Subcutaneous abdominal adipose tissue (tissue), 5 donors: ENCODE data around the gene MEGF9.

Source experiments
- H3K27ac ChIP-seq: one replicate; pipeline ENCODE4 v1.7.0; 2013; ENCODE audit warnings: low read depth, mild to moderate bottlenecking, inconsistent platforms, low read length, moderate library complexity
- H3K27me3 ChIP-seq, 5 donors: one replicate each; pipeline ENCODE4 v1.7.0; 2013; ENCODE audit warnings: low read length in 5 of 5, inconsistent platforms in 1 of 5; ENCODE audit not compliant: control insufficient read depth in 5 of 5, insufficient read depth in 4 of 5
- H3K36me3 ChIP-seq, 5 donors: one replicate each; pipeline ENCODE4 v1.7.0; 2013; ENCODE audit warnings: low read length in 5 of 5; ENCODE audit not compliant: control insufficient read depth in 5 of 5, insufficient read depth in 5 of 5
- H3K4me1 ChIP-seq, 5 donors: one replicate each; pipeline ENCODE4 v1.7.0; 2013; ENCODE audit warnings: low read length in 5 of 5, mild to moderate bottlenecking in 3 of 5, moderate library complexity in 1 of 5; ENCODE audit not compliant: control insufficient read depth in 5 of 5, insufficient read depth in 5 of 5
- H3K4me3 ChIP-seq, 5 donors: one replicate each; pipeline ENCODE4 v1.7.0; 2013; ENCODE audit warnings: low read length in 5 of 5, low read depth in 1 of 5
- H3K9ac ChIP-seq, 5 donors: one replicate each; pipeline ENCODE4 v1.7.0; 2013; ENCODE audit warnings: low read length in 5 of 5, mild to moderate bottlenecking in 4 of 5, moderate library complexity in 3 of 5
- H3K9me3 ChIP-seq, 5 donors: one replicate each; pipeline ENCODE4 v1.7.0; 2013; ENCODE audit warnings: low read length in 5 of 5; ENCODE audit not compliant: control insufficient read depth in 5 of 5
- donor health status: healthy.
- donor health status: healthy.
- donor health status: healthy.
- donor health status: healthy.
- donor health status: healthy.

The MEGF9 gene

DNA sequence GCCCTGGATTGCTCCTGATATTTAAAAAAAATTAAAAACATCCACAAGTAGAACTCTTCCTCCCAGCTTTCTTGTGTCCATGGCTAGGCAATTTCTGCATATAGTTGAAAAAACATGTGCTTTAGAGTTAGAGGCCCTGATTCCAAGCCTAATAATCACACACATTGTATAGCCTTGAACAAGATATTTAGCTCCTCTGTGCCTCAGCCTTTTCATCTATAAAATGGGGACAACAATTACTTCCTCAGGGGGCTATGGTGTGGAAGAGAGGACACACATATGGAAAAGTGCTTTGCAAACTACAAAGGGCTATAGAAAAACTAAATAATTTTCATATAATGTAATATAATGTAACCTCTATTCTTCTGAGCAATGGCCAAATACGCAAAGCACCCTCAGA lies 111.3 kb downstream of the MEGF9 start:
- Histone ChIP-seq H3K27ac (no peak overlapping the region), H3K27me3 (no peaks in the 10 kb centered on the region), H3K4me1 (no peaks in the 10 kb centered on the region), H3K36me3 (peaks cover 20 to 33% (median 25%) of the 10 kb centered on the region in 5 donors), H3K9ac (no peak overlapping the region), H3K4me3 (no peak overlapping the region), H3K9me3 (no peaks in the 10 kb centered on the region)

DNA sequence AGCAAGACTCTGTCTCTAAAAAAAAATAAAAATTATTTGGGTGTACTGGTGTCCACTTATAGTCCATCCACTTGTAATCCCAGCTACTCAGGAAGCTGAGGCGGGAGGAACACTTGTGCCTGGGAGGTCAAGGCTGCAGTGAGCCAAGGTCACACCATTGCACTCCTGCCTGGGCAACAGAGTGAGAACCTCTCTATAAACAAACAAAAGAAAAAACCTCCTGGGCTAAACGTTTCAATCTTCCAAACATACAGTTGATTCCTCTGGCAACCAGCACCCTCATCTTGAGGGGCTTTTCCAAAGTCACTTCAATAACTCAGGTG lies 120.4 kb downstream of the MEGF9 start:
- Histone ChIP-seq H3K4me1 (no peaks in the 10 kb centered on the region), H3K9me3 (peaks cover 0 to 6% (median 0%) of the 10 kb centered on the region in 5 donors), H3K4me3 (no peak overlapping the region), H3K27ac (no peak overlapping the region), H3K9ac (no peak overlapping the region), H3K27me3 (no peaks in the 10 kb centered on the region), H3K36me3 (no peaks in the 10 kb centered on the region)

GRCh38 chr9:120593250-120593954 lies 120.9 kb downstream of the MEGF9 start:
- H3K4me1 ChIP-seq: no peaks in the 10 kb centered on the region
- peaks cover 0 to 6% (median 0%) of the 10 kb centered on the region in 5 donors for H3K9me3 ChIP-seq
- no peak overlapping the region for H3K9ac ChIP-seq
- no peak overlapping the region for H3K27ac ChIP-seq
- H3K36me3 ChIP-seq: no peaks in the 10 kb centered on the region
- H3K4me3 ChIP-seq: no peak overlapping the region
- no peaks in the 10 kb centered on the region for H3K27me3 ChIP-seq

- Histone ChIP-seq H3K9me3 (peaks cover 0 to 6% (median 0%) of the 10 kb centered on the region in 5 donors), H3K27me3 (no peaks in the 10 kb centered on the region), H3K4me1 (no peaks in the 10 kb centered on the region), H3K36me3 (no peaks in the 10 kb centered on the region), H3K4me3 (no peak overlapping the region), H3K27ac (no peak overlapping the region), H3K9ac (no peak overlapping the region)
Observed at GRCh38 chr9:120592210-120592609, 122.1 kb downstream of the MEGF9 start.

DNA sequence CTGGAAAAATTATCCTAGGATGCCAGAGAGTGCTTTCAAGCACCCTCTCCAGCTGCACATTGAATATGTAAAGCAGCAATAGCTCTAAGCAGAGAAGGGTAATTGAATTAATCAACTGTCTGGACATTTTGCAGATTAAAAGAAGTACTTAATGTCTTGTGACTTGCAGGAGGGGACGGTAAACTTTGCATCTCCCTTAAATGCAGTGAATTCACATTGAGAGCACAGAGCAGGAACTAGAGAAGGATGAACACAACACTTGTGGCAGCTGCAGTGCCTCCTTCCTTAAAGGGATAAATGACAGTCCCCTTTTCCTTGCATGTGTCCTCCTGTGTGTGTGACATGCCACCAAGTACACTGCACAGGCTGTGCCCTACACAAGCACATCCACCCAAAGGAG lies 126.9 kb downstream of the MEGF9 start:
- peaks cover 0 to 6% (median 0%) of the 10 kb centered on the region in 5 donors for H3K9me3 ChIP-seq
- H3K9ac ChIP-seq: no peak overlapping the region
- H3K4me1 ChIP-seq: peaks cover 0 to 5% (median 0%) of the 10 kb centered on the region in 5 donors
- H3K36me3 ChIP-seq: no peaks in the 10 kb centered on the region
- H3K27ac ChIP-seq: no peak overlapping the region
- no peaks in the 10 kb centered on the region for H3K27me3 ChIP-seq
- H3K4me3 ChIP-seq: no peak overlapping the region

DNA sequence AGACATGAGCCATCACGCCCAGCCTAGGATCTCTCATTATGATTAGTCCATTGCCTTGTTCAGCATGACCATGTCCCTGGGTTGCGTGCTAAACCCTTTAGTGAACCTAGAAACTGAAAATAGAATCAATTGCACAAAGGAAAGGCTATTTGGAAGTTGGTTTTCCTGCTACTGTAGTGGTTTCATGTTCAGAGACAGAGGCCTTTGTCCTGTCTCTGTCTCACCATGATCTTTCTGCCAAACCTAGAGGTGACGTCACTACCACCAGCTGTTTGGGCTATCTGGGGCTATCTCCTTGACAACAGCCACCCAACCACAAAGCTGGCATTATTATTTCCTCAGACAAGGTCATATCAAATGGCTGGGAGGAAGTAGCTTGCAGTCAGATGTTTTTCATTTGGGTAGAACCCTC lies 130.3 kb downstream of the MEGF9 start:
- Histone ChIP-seq H3K4me3 (no peak overlapping the region), H3K4me1 (peaks cover 5 to 17% (median 12%) of the 10 kb centered on the region in 5 donors), H3K27ac (no peak overlapping the region)

DNA sequence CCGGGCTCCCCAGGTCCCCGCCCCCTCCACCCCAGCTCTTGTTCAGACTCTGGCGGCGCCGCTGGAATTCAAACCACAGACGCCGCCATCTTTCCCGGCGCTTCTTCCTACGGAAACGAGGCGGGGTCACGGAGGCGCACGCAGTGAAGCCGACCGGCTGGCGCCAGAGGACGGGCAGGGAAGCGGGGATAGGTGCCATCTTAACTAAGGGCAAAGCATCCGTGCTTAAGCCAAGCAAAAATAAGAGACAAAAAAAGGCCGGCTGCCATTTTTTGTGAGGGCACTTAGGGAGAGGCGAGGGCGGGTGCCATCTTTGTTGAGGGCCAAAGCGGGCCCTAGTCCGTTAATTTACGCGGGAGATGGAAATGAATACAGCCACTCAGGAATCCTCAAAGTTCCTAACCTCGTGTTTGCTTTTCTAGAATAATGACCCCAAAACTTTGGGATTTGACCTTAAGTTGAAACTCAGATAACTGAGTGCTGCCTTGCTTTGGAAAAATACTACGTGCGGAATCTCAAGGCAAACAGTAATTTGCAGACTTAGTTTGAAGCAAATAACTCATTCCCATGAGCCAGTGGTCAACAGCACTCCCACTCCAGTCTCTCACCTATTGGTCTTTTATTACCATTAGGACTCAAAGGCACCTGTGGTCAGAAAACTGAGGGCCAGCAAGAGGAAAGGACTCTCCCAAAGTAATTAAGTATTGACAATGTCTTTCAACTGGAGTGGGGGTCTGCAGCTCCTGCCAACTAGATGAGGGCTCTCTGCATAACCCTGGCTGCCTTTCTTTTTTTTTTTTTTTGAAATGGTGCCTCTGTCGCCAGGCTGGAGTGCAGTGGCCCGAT lies 134.0 kb downstream of the MEGF9 start, which contains the start of gene CDK5RAP2:
CDK5RAP2 (minus strand) TSS at position 117 of the 846 bp plus-strand sequence. CDS start 189 bp downstream, outside the sequence.
- no peaks in the 10 kb centered on the region for H3K27me3 ChIP-seq
- H3K36me3 ChIP-seq: peaks cover 0 to 5% (median 0%) of the 10 kb centered on the region in 5 donors

More for the DNA sequence above, 130.3 kb downstream of the MEGF9 start:
- Histone ChIP-seq H3K27me3 (no peaks in the 10 kb centered on the region), H3K36me3 (no peaks in the 10 kb centered on the region), H3K9me3 (no peaks in the 10 kb centered on the region), H3K9ac (no peak overlapping the region)

GRCh38 chr9:120579139-120580050 lies 134.9 kb downstream of the MEGF9 start:
- peak overlapping the region; percentile 40 for H3K27ac ChIP-seq

More for the DNA sequence above, 134.0 kb downstream of the MEGF9 start, which contains the start of gene CDK5RAP2:
- Histone ChIP-seq H3K4me1 (peaks cover 5 to 23% (median 18%) of the 10 kb centered on the region in 5 donors), H3K4me3 (peak within 1 kb of the TSS; percentile 87 to 94 (median 91)), H3K27ac (peak within 1 kb of the TSS; percentile 40), H3K9me3 (no peaks in the 10 kb centered on the region), H3K9ac (peak within 1 kb of the TSS in 4 of 5 donors; percentile 77 to 95 (median 84))

GRCh38 chr9:120574473-120574872 lies 139.8 kb downstream of the MEGF9 start:
- no peak overlapping the region for H3K4me3 ChIP-seq
- H3K36me3 ChIP-seq: peaks cover 4 to 32% (median 22%) of the 10 kb centered on the region in 5 donors
- H3K9ac ChIP-seq: no peak overlapping the region
- H3K9me3 ChIP-seq: no peaks in the 10 kb centered on the region
- H3K4me1 ChIP-seq: peaks cover 5 to 33% (median 23%) of the 10 kb centered on the region in 5 donors
- H3K27ac ChIP-seq: no peak overlapping the region
- H3K27me3 ChIP-seq: no peaks in the 10 kb centered on the region

More at GRCh38 chr9:120579139-120580050, 134.9 kb downstream of the MEGF9 start:
- peaks cover 5 to 23% (median 18%) of the 10 kb centered on the region in 5 donors for H3K4me1 ChIP-seq
- H3K9ac ChIP-seq: peak overlapping the region in 4 of 5 donors; percentile 77 to 95 (median 84)
- H3K4me3 ChIP-seq: peak overlapping the region; percentile 87 to 94 (median 91)
- H3K9me3 ChIP-seq: no peaks in the 10 kb centered on the region
- H3K36me3 ChIP-seq: peaks cover 0 to 5% (median 0%) of the 10 kb centered on the region in 5 donors
- H3K27me3 ChIP-seq: no peaks in the 10 kb centered on the region
